LoVo (cell line): Measurements from ENCODE around the gene ALKBH7.
"Not testable (repeated sequence)": the region's sequence is repeated elsewhere in the genome, so short reads cannot be mapped to it uniquely, and the experiment has no call there.

Experiments
- DNase-seq: peaks from one replicate; pipeline ENCODE4 v3.0.0-alpha.2; 2016; ENCODE audit warnings: low spot score

Gene ALKBH7

DNA sequence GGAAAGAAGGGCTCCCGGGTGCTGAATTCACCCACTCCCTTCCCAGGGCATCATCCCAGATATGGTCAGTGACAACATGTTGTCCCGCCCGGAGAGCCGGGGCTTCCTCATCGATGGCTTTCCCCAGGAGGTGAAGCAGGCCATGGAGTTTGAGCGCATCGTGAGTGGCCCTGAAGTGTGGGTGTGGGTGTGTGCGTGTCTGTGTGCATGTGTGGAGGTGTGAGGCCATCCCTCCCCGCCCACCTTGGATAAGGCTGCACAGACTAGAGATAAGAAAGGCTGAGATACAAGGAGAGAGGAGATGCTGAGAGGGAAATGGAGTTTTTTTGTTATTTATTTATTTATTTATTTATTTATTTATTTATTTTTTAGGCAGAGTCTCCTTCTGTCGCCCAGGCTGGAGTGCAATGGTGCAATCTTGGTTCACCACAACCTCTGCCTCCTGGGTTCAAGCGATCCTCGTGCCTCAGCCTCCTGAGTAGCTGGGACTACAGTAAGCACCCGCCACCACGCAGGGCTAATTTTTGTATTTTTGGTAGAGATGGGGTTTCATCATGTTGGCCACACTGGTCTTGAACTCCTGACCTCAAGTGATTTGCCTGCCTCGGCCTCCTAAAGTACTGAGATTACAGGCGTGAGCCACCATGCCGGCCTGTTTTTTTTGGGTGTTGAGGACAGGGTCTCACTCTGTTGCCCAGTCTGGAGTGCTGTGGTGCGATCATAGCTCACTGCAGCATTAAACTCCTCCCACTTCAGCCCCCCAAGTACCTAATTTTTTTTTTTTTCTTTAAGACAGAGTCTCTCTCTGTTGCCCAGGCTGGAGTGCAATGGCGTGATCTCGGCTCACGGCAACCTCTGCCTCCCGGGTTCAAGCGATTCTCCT is 27.7 kb downstream of the ALKBH7 start:
- not testable (repeated sequence) for DNase-seq

DNA sequence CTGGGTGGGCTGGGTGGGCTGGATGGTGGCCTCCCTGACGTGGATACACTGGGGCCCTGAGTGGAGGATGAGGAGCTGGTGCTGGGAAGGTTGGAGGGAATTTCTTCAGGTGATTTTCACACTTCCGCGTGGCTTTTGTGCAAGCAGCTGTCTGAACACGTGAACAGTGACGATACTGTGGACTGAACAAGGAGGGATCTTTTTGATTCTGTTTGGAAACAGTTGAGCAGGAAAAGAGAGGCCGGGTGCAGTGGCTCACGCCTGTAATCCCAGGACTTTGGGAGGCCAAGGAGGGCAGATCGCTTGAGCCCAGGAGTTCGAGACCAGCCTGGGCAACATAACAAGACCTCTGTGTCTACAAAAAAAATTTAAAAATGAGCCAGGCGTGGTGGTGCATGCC is 29.5 kb downstream of the ALKBH7 start:
- DNase-seq: no peak

DNA sequence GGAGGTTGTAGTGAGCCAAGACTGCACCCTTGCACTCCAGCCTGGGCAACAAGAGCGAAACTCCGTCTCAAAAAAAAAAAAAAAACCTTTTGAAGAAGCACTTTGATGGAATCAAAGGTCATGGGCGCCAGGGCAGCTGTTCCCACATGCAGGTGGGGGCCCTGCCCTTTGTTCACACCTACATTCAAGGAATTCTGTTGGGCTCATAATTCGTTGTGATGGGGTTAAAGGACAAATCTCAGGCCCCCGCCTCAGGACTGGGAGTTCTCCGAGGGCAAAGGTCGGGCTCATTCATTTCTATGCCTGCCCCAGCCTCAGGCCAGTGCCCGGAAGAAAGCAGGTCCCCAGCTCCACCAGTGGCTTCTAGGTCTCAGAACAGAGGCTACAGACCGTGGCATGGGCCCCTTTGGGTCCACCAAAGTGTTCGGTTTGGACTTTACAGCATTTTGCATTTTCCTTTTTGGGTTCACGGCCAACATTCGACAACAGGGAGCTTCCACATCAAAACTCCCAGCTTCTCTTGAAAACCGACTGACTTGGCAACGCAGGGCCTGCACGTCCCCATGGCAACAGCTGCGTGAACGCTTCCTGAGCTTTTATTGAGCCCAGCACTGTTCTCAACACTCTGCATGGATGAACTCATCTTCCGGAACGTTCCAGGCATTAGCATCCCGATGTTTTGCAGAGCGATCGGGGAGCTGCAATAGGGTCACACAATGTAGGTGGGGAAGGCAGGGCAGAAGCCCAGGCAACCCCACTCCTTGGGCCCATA is 30.4 kb downstream of the ALKBH7 start:
- DNase-seq: peak; percentile 60

DNA sequence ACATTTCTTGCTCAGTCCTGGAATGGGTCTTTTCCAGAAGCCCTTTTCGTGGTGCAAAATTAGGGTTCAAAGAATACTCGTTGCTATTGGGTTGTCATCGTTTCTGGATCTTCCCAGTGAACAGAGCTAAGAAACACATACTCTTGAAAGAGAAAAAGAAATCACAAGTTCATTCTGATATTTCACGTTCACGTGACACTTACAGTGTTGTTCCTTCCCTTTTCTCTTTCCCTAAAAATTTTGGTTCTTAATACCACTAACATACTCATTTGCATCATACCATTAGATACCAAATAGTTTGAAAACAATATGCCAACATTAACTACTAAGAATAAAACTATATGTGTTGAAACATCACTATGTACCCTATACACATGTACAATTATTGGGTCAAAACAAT is 33.8 kb downstream of the ALKBH7 start:
- DNase-seq: no peak

DNA sequence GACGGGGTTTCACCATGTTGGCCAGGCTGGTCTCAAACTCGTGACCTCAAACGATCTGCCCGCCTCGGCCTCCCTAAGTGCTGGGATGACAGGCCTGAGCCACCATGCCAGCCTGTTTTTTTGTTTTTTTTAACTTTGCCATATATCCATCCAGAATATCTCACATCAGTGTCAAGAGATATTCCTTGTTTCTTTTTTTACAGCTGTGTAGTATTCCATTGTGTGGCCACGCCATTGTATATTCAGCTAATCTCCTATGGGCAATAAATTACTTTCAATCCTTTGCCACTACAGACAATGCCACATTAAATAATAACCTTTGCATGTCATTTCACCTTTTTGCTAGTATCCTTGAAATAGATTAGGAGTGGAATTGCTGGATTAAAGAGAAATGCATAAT is 36.8 kb downstream of the ALKBH7 start:
- no peak for DNase-seq

DNA sequence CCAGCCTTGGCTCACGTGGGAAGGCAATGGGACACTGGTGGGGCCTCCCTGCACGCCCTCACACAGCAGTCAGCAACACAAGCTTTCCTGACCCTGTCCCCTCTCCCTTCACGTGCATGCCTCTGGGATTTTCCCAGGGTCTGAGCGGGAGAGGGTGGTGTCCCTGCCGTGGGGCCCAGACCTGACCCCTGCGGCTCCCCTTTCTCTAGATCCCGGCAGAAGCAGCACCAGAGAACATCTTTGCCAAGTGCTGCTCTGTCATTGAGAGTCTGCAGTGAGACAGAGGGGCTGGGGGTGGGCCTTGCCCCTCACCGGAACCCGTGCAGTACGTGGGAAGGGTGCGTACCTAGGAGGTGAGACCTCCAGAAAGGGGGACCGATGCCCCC is 39.5 kb downstream of the ALKBH7 start:
- DNase-seq: no peak

DNA sequence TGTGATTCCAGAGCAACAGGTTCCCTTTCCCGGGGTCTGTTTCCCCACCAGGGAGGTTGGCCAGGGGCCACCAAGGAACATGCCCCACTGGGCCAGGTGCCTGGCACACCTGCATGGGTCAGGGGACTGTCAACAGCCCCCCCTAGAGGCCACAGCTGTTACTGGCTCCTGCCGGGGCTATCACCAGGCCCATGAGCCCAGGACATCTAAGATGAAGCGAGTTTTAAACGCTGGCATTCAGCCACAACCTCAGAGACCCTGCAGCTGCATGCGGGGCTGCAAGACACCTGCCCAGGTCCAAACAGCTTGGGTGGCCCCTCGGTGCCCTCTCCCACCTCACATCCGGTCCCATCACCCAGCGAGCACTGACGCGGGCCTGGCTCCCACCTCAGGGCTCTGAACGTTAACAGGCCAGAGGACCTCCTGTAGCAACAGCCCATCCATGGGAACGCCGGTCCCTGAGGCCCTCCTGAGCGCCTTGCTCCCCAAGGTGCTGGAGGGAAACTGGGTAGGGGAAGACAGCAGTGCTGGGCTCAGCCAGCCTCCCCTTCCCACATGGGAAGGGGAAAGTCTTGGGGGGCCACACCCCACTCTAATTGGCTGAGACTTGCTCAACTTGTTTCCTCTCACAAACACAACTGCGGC is 40.0 kb downstream of the ALKBH7 start:
- no peak for DNase-seq

DNA sequence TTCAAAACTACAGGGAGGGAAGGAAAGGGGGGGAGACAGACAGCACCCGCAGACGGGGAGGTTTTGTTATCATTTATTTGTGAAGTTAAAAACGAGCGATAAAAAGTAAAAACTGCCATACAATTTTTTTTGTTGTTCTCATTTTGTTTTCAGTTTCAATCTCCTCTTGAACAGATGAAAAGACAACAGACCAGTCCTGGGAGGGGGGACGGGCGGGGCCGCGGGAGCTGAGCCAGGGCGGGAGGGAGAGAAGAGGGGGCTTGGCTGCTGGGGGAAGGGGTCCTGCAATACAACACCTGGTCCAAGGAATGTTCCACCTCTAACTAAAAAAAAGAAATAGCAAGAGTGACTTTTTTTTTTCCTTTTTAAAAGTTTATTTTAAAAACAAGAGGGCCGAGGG is 40.7 kb downstream of the ALKBH7 start:
- no peak for DNase-seq

DNA sequence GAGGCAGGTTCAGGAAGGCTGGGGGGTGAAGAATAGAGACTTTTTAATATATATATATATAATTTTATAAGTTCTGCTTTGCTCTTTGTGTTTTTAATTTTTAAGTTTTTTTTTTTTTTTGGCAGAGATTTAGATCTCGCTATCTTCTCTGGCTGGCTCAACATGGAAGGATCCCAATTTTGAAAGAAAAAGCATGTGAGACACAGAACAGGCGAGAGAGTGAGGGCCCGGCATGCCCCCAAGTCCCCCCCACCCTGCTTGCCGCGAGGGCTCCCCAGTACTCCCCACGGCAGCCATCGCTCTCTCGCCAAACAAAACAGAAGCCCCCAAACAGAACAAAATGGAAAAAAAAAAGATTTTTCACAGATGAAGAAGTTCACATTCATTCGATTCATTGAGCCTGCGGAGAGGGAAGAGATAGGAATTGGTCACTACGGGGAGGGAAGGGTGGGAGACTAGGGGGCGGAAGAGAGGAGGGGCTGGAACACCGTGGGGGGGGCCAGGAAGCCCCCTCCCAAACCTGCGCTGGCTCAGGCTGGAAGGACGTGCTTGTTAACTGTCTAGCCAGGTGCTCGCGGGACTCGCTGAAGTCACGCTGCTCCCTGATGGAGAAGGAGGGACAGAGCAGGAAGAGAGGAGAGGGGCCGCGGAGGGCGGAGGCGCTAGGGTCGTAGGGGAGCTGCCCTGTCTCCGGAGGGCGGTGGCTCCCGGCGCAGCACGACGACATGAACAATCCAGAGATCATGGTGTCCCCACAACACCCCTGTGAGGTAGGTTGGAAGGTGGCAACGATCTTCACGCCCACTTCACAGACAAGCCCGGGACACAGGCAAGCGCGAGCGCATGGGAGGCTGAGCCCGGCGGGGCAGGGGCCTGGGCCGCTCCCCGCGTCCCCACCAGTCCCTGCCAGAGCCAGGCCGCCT is 41.4 kb downstream of the ALKBH7 start:
- DNase-seq: no peak

DNA sequence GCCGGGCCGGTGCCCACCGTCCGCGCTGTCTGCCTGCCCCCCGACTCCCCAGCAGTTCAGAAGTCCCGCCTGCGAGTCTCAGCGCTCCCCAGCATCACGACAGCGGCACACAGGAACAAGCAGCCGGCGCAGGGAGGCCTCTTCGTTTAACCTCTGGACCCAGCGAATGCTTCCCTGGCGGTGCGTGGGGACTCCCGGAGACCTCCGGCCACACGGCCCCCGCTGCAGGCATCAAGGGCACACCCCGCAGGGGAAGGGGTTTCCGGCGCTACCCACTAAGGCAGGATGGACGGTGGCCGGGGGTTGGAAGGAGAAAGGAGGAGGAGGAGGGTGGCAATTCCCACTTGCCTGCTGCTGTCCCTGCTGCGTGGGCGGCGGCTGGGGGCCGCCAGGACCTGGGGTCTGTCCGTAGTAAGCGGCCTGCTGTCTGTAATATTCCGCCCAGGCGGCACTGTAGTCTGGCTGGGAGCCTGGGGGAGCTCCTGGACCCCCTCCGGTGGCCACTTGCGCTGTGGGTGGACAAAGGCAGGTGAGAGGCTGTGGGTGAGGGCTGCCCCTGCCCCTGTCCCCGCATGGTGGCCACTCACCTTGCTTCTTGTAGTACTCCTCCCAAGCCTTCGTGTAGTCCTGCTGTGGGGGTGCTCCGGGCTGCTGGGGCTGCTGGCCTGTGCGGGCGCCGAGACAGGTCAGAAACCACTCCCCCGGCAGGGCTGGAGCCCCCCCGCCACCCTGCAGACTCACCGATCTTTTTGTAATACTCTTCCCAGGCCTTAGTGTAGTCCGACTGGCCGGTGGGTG is 42.4 kb downstream of the ALKBH7 start:
- DNase-seq: no peak

DNA sequence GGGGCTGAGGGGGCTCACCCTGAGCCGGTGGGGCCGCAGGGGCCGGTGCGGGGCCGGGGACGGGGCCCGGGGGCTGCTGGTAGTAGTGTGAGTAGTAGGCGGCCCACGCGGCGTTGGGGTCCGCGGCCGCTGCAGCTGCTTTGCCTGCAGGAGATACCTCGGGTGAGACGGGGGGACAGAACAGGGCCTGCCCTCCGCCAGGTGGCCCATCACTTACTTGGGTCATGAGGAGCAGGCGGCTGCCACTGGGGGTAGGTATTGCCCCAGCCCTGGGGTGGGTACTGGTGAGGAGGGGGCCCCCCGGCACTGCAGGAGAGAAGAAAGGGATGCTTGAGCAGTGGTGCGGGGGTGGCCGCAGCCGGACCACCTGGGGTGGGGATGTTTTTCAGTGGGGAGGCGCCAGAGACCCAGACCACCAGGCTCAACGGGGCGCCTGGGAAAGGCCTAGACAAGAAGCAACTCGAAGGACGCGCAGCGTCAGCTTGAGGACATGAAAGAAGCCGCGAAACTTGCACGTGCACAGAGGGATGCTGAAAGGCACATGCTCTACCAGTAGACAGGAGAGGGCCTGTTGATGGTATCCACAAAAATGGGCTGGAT is 43.1 kb downstream of the ALKBH7 start:
- DNase-seq: no peak

DNA sequence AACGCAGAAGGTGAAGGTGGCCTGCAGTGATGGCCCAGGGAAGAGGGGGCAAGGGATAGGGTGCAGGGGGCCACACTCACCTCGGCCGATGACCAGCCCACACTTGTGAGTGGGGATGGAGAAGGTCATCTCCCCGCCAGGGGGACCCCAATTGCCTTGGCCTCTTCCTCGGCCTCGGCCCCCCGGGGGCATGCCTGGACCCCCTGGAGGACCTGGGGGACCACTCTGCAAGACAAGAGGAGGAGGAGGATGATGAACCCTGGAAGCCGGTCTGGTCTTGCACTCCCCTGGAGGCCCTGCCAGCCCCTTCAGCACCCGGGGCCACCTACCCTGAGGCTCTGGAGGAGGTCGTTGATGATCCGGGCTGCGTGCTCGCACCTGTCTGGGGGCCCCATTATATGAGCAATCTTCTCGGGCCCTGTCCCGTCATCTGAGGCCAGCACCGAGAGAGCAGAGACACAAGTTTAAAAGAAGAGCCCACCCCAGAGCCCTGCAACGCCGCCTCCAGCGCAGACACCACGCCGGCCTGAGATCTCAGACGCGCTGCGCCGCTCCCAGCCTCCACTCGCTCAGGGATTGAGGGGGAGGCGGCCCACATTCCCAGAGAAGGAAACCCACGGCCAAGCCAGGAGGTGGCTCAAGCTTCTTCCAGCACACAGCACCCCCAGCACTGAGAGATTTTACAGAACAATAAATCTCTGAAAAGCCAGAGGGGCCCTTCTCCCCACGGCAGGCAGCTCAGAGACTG is 44.2 kb downstream of the ALKBH7 start:
- no peak for DNase-seq

DNA sequence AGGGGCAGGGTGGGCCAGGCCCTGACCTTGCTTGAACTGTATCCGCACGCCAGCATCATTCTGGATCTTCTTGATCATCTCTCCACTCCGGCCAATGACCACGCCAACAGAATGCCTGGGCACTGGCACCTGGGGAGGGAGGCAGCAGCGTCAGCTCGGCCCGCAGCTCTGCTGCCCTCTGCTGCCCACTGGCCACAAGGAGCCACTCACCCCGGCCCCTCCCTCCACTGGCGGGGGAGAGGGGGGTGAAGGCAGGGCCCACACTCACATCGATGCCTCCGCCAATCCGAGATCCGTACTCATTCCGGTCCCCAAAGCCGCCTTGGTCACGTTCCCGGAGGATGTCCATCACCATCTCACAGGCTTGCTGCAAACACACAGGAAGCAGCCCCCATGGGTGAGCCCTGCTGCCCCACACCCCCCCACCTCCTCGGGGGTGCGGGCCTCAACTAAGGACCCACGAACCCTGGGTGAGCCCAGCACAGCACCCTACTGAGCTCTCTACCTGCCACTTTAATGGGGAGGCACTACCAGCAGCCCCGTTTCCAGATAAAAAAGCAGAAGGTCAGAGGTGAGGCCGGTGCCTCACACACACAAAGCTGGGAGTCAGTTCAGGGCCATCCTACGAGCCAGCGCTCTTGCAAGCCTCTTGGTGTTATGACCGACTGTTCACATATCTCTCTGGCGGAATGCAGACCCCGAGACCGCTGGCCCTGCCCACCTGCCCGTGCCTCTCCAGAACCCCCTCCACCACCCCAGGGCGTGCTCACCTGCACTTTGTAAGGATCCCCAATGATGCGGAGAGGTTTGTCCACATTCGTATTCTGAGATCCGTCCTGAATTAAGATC is 45.3 kb downstream of the ALKBH7 start:
- no peak for DNase-seq

DNA sequence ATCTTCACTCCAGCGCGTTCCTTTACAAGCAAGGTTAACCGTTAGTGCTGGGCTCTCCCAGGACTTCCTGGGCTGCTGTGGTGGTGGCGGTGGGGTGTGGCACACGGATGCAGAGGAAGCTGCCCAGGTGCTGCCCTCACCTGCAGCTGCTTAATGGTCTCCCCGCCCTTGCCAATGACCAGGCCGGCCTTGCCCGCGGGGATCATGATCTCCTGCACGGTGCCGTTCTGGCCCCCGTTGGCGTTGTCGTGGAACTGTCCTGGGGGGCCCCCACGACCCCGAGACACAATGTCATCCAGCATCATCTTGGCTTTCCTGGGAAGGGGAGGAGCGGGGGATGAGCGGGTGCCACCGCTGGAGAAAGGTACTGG is 46.0 kb downstream of the ALKBH7 start:
- DNase-seq: no peak

DNA sequence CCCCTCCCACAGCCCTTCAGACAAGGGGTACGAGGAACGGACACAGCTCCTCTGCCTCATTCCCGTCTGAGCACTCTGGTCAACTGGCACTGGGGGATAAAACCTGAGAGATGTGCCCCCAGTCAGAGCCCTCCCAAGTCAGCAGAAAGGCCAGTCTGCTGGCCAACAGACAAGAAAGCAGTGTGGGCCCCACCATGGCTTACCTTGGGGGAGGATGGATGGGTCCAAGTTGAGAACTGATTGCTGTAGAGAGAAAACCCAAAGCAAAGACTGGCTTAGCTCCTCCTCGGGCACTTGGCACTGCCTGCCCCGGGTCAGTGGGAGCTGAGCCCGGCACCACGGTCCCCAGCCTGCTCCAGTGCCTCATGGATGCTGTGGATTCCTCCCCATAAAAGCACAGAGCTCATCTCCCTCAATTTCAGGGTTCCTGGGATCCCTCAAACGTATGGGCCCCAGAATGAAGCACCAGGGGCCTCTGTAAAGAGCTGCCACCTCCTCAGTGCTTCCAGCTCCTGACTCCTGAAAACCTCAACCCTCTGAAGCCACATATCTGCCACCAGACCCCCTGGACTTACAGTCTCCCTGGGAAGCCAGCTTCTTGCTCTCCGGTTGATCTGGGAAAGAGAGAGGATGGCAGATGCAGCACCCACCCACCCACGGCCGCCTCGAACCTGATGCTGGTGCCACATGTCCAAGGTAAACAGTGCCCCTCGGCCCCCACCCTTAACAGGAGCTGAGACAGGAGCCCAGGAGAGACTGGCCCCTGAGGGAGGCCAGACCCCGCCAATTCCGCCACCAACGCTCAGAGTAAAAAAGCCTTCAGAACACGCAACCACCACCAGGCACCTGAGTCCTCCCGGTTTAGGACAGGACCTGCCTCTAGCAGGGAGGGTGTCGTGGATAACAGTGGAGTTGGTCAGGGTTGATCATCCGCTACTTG is 48.8 kb downstream of the ALKBH7 start:
- DNase-seq: no peak

DNA sequence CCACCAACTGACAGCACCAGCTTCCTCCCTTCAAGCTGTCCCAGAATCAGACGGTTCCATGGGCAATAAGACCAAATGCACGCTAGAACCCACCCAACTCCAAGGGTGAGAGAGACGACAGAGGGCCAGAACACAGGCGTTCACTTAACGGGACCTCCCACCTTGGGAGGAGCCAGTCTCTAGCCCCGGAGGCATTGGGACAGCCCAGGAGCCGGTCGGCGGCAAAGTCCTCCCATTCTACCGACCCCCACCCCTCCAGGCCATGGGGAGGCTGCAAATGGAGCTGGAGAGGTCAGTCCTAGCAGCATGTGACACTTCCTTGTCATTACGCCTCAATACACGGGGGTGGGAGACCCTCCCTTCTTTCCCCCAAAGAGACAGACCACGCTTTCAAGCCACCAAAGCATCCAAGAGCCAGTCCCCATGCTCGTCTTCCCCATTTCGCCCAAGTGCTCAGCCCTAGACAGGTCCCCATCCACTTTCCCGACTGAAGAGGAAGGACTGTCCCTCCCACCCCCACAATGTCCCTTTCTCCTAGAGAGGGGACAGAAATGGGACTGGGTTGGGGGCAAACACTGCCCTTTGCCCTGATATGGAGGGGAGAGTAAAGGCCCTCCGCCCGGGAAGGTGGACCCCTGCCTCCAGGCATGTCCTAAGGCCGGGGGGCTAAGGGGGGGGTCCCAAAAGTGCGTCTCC is 51.1 kb downstream of the ALKBH7 start:
- no peak for DNase-seq
